Uterus (tissue), 4 donors: ENCODE measurements around the gene TTYH1. TPM values are rescaled to one million over a fixed set of nuclear protein-coding genes. Genes with fewer than 3 reads are reported as not detected.

ENCODE experiments used
- DNase-seq, 2 donors: peaks; one replicate each; pipeline ENCODE4 v3.0.0-alpha.2; 2019 to 2020
- H3K27ac ChIP-seq, 2 donors: fragments of 200-600 bp; sonication (generic); 1 replicate in 1 of 2; 2 replicates in 1 of 2; pipeline ENCODE4 v1.5.1; 2016 to 2018
- H3K27me3 ChIP-seq, 2 donors: fragments of 200-600 bp; sonication (generic); one replicate each; pipeline ENCODE4 v1.5.1; 2018 to 2019; ENCODE audit warnings: control low read depth in 1 of 2
- H3K36me3 ChIP-seq, 2 donors: fragments of 200-600 bp; sonication (generic); one replicate each; pipeline ENCODE4 v1.5.1; 2019; ENCODE audit warnings: control low read depth in 1 of 2
- H3K4me1 ChIP-seq, 2 donors: fragments of 200-600 bp; sonication (generic); one replicate each; pipeline ENCODE4 v1.5.1; 2018 to 2019; ENCODE audit warnings: control low read depth in 1 of 2
- H3K4me3 ChIP-seq, 2 donors: fragments of 200-600 bp; sonication (generic); 1 replicate in 1 of 2; 2 replicates in 1 of 2; pipeline ENCODE4 v1.5.1; 2018 to 2019; ENCODE audit warnings: mild to moderate bottlenecking in 1 of 2
- H3K9me3 ChIP-seq, 2 donors: fragments of 200-600 bp; sonication (generic); one replicate each; pipeline ENCODE4 v1.5.1; 2019; ENCODE audit warnings: control low read depth in 1 of 2
- CTCF ChIP-seq, 4 experiments: fragments of 200-600 bp in 2 of 4; fragments of 450-650 bp in 2 of 4; sonication (generic) in 2 of 4; IDR thresholded peaks; one replicate each; pipeline ENCODE4 v1.5.1; 2016 to 2019; ENCODE audit warnings: antibody characterized with exemption in 4 of 4, mild to moderate bottlenecking in 2 of 4, moderate library complexity in 1 of 4
- POLR2A ChIP-seq, 2 donors: fragments of 450-650 bp; IDR thresholded peaks; one replicate each; pipeline ENCODE4 v1.6.1; 2016; ENCODE audit warnings: antibody characterized with exemption in 2 of 2, mild to moderate bottlenecking in 1 of 2, moderate library complexity in 1 of 2
- intact Hi-C: fragments of 100-400 bp; cut with DNase I; formaldehyde crosslinking; loops from one replicate; pipeline ENCODE4 v1.15.1; 2023; ENCODE audit warnings: low total_unique reads
- total RNA-seq, 4 donors: library from RNA; depleted of rRNA in 3 of 4; stranded (reverse); fragments of >200 nt in 3 of 4; gene quantifications; one replicate each; pipeline versions ENCODE4 v1.1.0 to v1.2.4, GENCODE V29; 2014 to 2023
- donor health status: DM: yes; HTN: yes; CAD: no.

TTYH1 gene
- total RNA-seq, 4 donors from 2014 or later, result 1.9 to 10.2 TPM; not detected in 2

GRCh38 chr19:54383330-54383729 lies 31.9 kb upstream of the TTYH1 start:
- TF ChIP-seq POLR2A (IDR thresholded peaks at IDR 0.05) (no peak), CTCF (IDR thresholded peaks at IDR 0.05) (no peak)
- Histone ChIP-seq H3K4me3 (no peak overlapping the region), H3K27me3 (no peaks in the 10 kb centered on the region), H3K36me3 (no peaks in the 10 kb centered on the region), H3K27ac (no peak overlapping the region), H3K9me3 (no peaks in the 10 kb centered on the region), H3K4me1 (no peaks in the 10 kb centered on the region)
- intact Hi-C loops, result no loop called here
- DNase-seq, result no peak

GRCh38 chr19:54387991-54388801 lies 27.1 kb upstream of the TTYH1 start:
- no peaks in the 10 kb centered on the region for H3K9me3 ChIP-seq
- intact Hi-C loops, result no loop called here
- no peak for DNase-seq
- no peaks in the 10 kb centered on the region for H3K4me1 ChIP-seq
- H3K27me3 ChIP-seq, result peaks cover 0 to 8% of the 10 kb centered on the region in 2 donors
- TF ChIP-seq POLR2A (IDR thresholded peaks at IDR 0.05) (no peak), CTCF (IDR thresholded peaks at IDR 0.05) (no peak)
- H3K36me3 ChIP-seq, result no peaks in the 10 kb centered on the region
- no peak overlapping the region for H3K27ac ChIP-seq
- H3K4me3 ChIP-seq, result no peak overlapping the region

DNA sequence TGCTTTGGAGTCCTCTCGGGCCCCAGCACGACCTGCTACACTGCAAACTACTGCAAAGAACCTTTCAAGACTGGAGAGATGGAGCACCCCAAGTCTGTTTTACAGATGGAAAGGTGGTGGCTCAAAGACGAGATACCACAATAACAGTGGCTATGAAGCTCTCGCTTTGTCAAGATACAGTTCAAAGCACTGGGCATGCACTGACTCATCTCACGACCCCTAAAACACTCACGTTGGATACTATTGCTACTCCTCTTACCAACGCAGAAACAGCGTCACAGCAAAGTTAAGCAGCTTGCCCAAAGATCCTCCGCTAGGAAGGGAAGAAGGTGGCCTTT lies 26.5 kb upstream of the TTYH1 start:
- DNase-seq, result no peak
- intact Hi-C loops, result no loop called here
- Histone ChIP-seq H3K4me1 (no peaks in the 10 kb centered on the region), H3K27me3 (peaks cover 0 to 8% of the 10 kb centered on the region in 2 donors), H3K36me3 (no peaks in the 10 kb centered on the region), H3K4me3 (no peak overlapping the region), H3K9me3 (no peaks in the 10 kb centered on the region), H3K27ac (no peak overlapping the region)
- TF ChIP-seq POLR2A (IDR thresholded peaks at IDR 0.05), result no peak
- TF ChIP-seq CTCF (IDR thresholded peaks at IDR 0.05), result no peak

DNA sequence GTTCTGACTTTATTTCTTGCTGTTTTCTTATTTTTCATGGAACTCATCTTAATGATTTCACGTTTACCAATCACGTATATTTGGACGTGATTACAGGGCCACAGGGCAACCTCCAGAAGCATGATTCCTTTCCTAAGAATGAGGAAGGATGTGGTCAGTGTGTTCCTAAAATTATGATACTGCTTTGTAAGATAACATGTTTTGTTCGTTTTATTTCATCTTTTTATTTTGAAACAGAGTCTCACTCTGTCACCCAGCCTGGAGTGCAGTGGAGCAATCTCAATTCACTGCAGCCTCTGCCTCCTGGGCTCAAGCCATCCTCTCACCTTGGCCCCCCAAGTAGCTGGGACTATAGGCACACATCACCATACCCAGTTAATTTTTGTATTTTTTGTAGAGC lies 25.7 kb upstream of the TTYH1 start:
- Histone ChIP-seq H3K36me3 (no peaks in the 10 kb centered on the region), H3K9me3 (no peaks in the 10 kb centered on the region), H3K4me1 (no peaks in the 10 kb centered on the region), H3K27ac (no peak overlapping the region), H3K27me3 (peaks cover 0 to 8% of the 10 kb centered on the region in 2 donors), H3K4me3 (no peak overlapping the region)
- no peak for DNase-seq
- intact Hi-C loops, result no loop called here
- TF ChIP-seq CTCF (IDR thresholded peaks at IDR 0.05), result no peak
- TF ChIP-seq POLR2A (IDR thresholded peaks at IDR 0.05), result no peak

GRCh38 chr19:54390942-54391577 lies 24.2 kb upstream of the TTYH1 start:
- Histone ChIP-seq H3K9me3 (no peaks in the 10 kb centered on the region), H3K4me3 (no peak overlapping the region), H3K36me3 (no peaks in the 10 kb centered on the region), H3K4me1 (no peaks in the 10 kb centered on the region), H3K27me3 (peaks cover 0 to 8% of the 10 kb centered on the region in 2 donors), H3K27ac (no peak overlapping the region)
- intact Hi-C loops, result no loop called here
- TF ChIP-seq CTCF (IDR thresholded peaks at IDR 0.05), result peak; percentile 29 to 43 (median 37)
- TF ChIP-seq POLR2A (IDR thresholded peaks at IDR 0.05), result no peak
- peak in 1 of 2 donors; percentile 20 for DNase-seq
